GM19043 (cell line): ENCODE measurements around the gene ABCB4.
A peak's percentile ranks its signal among the peaks of the same experiment; 100 is the strongest.
"Not testable (repeated sequence)": the region's sequence is repeated elsewhere in the genome, so short reads cannot be mapped to it uniquely, and the experiment has no call there.

Source experiments
- ATAC-seq: cut with Tn5 transposase; IDR thresholded peaks from one replicate; pipeline ENCODE4 v1.9.1; 2021; ENCODE audit warnings: low read depth; ENCODE audit not compliant: unreplicated experiment

The ABCB4 gene

DNA sequence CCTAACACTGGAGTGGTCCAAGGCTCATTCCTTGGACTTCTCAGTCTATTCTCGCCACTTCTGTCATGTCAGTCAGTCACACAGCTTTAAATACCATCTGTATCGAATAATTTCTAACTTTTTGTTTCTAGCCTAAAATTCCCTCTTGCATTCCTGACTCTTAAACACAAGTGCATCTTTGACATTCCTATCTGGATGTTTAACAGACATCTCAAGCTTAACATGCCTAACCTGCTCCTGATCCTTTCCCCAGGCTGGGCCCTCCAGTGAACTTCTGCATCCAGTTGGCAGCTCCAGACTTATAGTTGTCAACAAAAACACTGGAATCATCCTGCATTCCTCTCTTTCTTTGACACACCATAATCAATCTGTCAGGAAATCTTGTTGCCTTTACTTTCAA, 4.5 kb upstream of the ABCB4 start:
- no peak for ATAC-seq

DNA sequence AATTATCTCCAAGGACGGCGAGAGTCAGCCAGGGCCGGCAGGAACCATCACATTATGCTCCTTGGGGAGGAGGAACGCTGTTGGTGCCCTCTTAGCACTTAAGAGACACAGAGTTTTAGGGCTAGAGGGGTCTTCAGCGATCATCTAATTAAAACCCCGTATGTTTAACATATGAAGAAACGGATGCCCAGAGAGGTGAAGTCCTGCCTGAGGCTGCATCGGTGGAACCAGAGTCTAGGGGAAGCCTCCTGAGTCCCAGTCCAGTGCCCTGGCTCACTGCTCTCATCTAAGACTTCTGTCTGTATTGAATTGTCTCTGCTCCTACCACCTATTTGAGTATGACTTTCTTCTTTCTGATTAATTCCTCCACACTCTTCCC, 688 bp upstream of the ABCB4 start:
- ATAC-seq, result no peak

DNA sequence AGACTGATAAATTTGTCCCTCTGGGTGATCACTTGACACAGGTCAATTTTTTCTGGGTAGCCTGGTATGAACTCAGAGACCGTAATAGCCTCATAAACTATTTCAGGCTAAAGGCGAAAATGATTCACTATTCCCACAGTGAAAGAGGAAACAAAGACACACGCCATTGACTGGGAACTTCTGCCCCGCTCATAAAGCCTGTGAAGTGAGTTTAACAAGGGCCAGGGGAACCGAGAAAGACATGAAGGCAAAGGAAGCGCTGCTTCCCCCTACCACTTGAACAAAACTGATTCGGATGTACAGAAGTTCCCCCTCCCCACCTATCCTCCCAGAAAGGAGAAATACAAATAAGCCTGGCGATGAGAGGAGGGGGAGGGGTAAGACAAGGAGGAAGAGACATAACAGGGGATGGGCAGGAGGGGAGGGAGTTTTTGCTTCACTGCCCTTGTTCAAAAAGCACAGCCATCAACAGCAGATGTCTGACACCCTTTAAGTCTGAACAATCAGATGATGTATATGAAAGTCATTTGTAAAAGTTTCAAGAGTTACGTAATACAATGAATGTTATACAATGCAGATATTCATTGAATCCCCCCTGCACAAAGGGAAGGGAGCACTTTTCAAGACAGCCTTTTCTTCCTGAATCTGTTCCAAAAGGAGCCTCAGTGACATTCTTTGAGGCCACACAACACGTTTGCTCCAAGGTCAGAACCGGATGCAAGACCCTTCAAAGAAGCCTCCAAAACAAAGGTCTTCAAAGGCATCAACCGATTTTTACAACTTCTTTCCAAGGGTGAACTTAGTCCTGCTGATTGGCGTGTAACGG, 734 bp downstream of the ABCB4 start:
- ATAC-seq, result peak; percentile 68

DNA sequence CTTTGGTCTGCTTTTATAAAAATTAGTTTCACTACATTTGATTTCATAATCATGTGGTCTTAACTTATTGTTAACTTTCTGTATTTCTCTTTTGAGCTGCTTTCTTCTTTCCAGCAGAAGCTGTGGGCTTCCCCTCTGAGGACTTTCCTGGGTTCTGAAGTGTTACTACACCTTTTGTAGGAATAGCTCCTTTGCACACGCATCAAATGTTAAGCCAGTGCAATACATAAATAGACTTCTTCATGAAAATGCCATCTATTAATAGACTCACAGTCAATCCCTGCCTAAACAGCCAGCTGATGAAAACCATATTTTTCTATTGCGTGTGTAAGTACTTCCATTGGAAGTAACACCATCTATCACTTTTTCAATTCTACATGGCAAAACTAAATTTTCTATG, 1.5 kb downstream of the ABCB4 start:
- ATAC-seq, result no peak

DNA sequence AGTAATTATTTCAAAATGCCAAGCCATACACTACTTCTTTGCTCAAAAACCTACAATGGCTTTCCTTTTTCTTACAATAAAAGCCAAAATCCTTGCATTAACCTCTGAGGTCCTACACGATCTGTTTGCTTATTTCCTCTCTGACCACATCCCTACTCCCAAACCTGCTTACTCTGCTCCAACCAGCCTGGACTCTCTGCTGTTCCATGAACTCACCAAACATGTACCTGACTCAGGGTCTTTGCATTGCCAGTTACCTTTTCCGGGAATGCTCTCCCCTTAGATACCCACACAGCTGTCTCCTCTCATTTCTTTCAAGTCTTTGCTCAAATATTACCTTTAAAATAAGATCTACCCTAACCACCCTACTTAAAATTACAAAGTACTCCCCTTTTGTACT, 2.3 kb downstream of the ABCB4 start:
- no peak for ATAC-seq

DNA sequence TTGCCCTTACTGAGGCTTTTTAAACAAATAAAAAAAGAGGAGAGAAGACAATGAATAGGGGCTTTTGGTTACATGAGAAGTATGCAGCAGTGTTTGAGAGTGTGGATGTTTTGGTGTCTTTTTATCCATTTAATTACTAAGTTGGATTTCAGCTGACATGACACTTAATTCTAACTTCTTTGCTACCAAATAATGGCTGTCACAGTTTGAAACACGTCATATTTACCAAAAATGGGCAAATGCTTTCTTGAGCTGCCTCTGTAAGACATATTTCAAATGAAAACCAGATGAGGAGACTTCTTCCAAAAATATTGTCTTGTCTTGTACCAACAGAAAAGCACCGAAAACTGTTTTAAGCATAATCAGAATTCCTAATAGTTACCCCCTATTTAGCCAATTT, 4.0 kb downstream of the ABCB4 start:
- no peak for ATAC-seq

DNA sequence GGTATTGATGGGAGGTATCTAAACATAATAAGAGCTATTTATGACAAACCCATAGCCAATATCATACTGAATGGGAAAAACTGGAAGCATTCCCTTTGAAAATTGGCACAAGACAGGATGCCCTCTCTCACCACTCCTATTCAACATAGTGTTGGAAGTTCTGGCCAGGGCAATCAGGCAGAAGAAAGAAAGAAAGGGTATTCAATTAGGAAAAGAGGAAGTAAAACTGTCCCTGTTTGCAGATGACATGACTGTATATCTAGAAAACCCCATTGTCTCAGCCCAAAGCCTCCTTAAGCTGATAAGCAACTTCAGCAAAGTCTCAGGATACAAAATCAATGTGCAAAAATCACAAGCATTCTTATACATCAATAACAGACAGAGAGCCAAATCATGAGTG, 6.3 kb downstream of the ABCB4 start:
- not testable (repeated sequence) for ATAC-seq

DNA sequence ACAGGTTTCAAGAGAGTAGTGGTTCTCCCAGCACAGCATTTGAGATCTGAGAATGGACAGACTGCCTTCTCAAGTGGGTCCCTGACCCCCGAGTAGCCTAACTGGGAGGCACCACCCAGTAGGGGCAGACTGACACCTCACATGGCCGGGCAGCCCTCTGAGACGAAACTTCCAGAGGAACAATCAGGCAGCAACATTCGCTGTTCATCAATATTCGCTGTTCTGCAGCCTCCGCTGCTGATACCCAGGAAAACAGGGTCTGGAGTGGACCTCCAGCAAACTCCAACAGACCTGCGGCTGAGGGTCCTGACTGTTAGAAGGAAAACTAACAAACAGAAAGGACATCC, 10.0 kb downstream of the ABCB4 start:
- ATAC-seq, result not testable (repeated sequence)

DNA sequence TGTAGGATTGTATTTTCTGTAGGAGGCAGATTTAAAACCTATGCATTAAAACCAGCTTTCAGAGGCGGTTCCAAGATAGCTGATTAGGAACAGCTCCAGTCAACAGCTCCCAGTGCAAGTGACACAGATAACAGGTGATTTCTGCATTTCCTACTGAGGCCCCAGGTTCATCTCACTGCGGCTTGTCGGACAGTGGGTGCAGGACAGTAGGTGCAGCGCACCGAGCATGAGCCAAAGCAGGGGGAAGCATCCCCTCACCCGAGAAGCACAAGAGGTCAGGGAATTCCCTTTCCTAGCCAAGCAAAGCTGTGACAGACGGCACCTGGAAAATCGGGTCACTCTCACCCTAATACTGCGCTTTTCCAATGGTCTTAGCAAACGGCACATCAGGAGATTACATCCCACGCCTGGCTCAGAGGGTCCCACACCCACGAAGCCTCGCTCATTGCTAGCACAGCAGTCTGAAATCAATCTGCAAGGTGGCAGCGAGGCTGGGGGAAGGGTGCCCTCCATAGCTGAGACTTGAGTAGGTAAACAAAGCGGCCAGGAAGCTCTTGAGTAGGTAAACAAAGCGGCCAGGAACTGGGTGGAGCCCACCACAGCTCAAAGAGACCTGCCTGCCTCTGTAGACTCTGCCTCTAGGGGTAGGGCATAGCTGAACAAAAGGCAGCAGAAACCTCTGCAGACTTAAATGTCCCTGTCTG, 10.5 kb downstream of the ABCB4 start:
- ATAC-seq, result not testable (repeated sequence)

DNA sequence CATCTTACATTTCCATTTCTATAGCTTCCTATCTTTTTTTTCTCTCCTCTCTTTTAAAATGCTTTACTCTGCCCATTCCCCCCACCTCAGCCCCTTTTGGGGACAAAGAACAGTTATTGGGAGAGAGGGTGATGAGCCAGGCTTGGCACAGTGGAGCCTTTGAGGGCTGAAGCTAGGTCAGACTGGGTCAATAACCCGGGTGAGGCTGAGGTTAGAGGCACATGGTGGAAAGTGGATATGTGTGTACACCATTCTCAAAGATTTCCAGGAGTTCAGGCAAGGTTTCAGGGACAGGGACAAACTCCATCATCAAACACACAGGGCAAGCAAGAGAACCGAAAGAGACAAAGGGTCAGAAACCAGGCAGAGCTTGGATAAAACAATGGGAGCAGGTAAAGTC, 11.5 kb downstream of the ABCB4 start:
- ATAC-seq, result no peak

DNA sequence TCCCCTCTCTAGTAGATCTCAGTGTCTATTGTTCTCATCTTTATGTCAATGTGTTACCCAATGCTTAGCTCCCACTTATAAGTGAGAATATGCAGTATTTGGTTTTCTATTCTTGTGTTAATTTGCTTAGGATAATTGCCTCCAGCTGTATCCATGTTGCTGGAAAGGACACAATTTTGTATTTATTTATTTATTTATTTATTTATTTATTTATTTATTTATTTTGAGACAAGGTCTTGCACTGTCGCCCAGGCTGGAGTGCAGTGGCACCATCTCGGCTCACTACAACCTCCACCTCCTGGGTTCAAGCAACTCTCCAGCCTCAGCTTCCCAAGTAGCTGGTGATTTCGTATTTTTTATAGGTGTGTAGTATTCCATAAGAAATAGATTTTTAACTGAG, 15.0 kb downstream of the ABCB4 start:
- not testable (repeated sequence) for ATAC-seq

DNA sequence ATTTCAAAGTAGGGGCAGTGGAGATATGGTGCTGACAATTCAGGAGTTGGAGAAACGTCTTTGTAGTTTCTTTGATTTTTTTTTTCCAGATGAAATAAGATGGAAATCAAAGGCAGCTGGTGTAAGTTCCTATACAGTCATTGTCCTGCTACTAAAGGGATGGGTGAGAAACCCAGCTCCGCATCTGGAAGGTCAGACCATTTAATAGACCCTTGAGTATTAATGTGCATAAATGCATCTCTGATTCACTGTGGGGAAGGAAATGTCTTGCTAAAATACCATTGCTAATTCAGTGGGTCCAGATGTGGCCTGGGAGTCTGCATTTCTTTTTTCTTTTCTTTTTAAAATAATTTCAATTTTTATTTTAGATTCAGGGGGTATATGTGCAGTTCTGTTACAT, 15.5 kb downstream of the ABCB4 start:
- ATAC-seq, result no peak

DNA sequence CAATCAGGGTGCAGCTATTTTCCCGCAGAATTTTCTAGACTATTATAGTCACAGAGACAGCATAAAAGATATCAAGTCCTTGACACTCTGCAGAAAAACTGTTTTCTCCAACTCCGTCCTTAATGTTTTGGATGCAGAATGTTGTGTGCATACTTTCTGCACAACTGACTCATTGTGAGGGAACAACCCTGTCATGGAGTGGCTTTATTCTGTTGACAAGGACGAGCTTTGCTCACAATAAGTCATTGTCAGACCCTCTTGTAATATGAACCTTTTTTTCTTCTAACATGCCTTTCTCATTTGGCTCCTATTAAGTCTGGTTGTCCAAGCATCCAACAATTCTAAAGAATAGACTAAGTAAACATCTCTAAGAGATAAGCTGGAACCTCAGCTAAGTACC, 17.3 kb downstream of the ABCB4 start:
- ATAC-seq, result no peak

DNA sequence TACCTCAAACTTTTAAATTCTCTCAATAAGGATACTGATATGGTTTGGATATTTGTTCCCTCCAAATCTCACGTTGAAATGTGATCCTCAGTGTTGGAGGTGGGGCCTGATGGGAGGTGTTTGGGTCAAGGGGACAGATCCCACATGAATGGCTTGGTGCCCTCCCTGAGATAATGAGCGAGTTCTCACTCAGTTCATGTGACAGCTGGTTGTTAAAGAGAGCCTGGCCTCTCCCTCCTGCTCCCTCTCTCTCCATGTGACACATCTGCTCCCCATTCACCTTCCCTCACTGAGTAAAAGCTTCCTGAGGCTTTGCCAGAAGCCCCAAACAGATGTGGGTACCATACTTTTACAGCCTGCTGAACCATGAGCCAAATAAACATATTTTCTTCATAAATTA, 19.2 kb downstream of the ABCB4 start:
- ATAC-seq, result no peak

DNA sequence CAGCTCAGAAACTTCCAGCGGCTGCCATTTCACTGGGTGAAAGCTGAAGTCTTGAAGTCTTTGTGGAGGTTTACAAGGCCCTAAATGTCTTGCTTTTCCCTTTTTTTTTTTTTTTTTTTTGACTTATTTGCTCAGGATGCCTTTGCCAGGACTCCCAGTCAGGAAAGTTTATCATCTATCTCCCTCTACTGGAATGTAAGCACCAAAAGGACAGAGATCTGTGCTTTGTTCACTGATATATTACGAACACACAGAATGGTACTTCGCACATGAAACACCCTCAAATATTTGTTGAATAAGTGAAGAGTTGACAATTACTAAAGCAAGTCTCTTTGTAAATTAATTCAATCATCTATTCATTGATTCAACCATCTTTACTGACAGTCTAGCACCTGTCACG, 23.2 kb downstream of the ABCB4 start:
- ATAC-seq, result no peak

DNA sequence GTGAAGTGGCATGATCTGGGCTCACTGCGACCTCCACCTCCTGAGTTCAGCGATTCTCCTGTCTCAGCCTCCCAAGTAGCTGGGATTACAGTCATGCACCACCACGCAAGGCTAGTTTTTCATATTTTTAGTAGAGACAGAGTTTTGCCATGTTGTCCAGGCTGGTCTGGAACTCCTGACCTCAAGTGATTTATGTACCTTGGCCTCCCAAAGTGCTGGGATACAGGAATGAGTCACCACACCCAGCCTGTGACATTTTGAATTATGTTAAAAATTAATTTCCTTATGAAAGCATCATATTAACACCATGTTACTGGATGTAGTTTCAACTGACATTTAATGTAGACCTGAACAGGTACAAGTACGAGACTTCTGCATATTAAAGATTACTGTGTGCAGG, 24.3 kb downstream of the ABCB4 start:
- no peak for ATAC-seq

DNA sequence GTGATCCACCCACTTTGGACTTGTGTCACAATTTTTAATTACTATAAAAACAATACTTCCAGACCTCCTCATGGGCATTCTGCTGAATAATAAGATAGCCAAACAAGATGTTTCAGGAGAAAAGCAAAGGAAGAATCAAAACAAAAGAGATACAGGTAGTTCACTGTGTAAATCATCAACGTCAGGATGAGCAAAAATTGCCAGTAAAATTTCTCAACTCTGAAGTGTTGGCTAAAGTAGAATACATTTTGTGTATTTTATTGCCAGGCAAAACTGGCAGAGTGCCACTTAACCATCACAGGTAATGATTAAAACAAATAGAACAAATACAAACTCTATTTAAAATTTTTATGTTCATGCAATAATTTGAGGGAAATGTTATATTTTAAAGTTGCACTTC, 24.8 kb downstream of the ABCB4 start:
- no peak for ATAC-seq

DNA sequence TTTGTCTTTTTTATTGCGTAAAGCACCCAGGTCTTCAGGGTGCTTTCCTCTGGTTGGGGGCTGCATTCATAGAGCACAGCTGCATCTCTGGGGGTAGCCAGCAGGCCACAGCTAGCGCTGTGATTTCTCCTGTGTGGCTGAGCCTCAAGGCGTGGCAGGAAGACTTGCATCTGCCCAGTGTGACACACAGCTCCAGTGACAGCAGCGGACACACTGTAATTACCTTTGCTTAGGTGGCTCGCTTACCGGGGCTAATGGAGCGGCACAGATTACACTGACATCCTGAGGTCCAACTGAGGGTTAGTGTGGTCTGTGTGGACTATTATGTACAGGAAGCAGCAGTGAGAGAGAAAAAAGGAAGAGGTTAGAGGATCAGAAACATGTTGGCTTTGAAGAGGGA, 27.1 kb downstream of the ABCB4 start:
- ATAC-seq, result no peak

DNA sequence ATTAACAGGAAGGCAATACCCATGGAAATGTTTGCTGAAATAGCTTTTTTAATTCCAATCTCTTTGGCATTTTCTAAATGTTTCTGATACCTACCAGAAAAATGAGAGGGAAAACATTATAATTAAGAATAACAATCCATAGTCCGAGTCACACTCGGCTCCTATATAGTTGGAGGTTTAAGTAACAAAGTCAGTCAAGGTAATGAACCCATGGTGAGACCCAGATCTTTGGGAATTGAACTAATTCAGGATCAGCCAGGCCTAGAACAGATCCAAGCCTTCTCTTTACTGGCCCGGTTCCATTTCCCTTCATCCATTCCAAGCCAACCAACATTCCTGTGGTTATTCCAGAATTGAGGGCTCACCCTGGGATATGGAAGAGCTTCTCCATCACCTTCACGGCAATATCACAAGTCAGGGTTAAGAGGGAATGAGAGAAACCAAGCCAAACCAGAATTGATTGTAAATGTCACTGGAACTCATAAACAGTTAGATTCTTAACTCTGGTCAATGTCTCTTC, 28.3 kb downstream of the ABCB4 start:
- no peak for ATAC-seq

DNA sequence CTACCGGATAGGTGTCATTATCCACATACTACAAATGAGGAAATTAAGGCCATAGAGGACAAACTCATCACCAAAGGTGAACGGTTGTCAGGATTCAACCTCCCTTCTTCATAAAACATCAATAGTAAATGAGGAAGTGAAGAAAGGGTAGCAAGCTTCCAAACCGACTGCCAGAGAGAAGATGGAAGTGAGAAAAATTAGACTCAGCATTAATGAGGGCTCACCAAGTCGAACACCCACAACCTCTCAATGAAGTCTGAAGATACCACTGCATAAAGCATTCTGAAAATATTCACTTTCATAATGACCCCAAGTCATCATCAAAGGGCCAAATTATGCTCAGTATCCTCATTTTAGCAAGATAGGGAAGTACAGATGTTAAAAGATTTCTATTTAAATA, 29.6 kb downstream of the ABCB4 start:
- peak; percentile 95 for ATAC-seq

DNA sequence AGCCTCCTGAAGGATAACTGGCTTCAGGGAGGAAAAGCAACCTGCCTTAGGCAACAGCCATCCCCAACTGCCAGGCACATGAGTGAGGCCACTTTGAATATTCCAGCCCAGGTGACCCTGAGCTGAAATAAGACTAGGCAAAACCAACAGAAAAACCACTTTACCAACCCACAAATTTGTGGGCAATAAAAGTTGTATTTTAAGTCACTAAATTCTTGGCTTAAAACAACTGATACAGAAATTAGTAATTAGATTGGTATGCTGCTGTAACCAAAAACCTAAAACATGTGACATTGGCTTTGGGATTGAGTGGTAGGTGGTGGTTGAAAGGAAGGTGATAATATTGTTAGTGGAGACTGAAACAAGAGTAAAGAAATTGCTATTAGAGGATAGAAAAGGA, 39.9 kb downstream of the ABCB4 start:
- ATAC-seq, result no peak

DNA sequence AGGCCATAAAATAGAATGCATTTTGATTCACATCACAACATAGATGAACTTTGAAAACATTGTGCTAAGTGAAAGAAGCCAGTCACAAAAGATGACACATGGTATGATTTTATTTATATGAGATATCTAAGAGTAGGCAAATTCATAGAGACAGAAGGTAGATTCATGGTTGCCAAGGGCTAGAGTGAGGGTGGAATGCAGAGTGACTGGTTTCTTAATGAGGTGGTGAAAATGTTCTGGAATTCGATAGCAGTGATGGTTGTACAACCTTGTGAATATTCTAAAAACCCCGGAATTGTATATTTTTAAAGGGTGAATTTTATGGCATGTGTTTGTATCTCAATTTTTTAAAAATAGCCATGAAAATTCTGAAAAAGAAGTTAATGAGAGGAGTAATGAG, 42.9 kb downstream of the ABCB4 start:
- no peak for ATAC-seq
